Measurements from ENCODE around the gene THPO.

The THPO gene

DNA sequence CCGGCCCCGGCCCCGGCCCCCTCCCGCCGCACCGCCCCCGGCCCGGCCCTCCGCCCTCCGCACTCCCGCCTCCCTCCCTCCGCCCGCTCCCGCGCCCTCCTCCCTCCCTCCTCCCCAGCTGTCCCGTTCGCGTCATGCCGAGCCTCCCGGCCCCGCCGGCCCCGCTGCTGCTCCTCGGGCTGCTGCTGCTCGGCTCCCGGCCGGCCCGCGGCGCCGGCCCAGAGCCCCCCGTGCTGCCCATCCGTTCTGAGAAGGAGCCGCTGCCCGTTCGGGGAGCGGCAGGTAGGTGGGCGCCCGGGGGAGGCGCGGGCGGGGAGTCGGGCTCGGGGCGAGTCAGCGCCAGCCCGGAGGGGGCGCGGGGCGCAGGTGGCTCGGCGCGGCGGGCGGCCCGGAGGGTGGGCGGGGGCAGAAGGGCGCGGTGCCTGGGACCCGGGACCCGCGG lies 2.2 kb upstream of the THPO start:
- ATAC-seq (ENCODE audit: low read depth): peak; percentile 30
- peaks cover 5% of the 10 kb centered on the region for H3K4me1 Mint-ChIP-seq
- no peaks in the 10 kb centered on the region for H3K36me3 Mint-ChIP-seq
- H3K9me3 Mint-ChIP-seq: no peaks in the 10 kb centered on the region
- DNase-seq (ENCODE audit: low spot score in 2 of 2): no peak
- H3K27ac Mint-ChIP-seq: no peak overlapping the region
- H3K27me3 Mint-ChIP-seq: peaks cover 43% of the 10 kb centered on the region
- no peak overlapping the region for H3K4me3 Mint-ChIP-seq

DNA sequence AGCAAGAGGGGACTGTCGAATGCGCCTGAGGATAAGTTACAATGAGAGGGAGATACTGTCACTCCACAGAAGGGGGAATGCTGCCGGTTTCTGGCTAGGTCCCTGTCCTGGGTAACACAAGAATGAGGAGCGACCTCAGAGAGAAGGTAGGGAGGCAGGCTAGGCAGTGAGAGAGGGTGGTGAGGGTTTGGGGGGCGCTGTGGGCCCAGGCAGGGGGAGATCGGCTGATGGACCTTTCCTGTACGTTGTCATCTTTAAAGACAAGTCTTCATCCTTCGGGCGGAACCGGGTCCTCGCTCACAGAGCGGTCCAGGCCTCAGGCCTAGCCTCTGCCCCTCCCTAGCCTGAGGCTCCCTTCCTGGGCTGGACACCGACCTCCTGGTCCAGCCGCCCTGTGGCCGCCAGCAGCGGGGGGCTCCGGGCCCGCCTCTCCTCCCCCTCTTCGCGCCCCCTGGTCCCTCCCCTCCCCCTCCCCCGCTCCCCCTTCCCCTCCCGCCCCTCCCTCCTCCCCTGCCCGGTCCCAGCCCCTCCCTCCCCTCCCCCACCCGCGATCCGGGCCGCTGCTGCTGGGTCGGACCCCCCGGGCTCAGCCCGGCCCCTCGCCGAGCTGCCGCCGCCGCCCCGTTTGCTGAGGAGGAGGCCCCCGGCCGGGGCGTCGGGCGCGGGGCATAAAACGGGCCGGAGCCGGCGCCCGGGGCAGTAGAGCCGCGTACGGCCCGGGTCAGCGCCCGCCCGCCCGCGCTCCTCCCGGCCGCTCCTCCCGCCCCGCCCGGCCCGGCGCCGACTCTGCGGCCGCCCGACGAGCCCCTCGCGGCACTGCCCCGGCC lies 1.6 kb upstream of the THPO start, which contains the start of gene CHRD:
Gene CHRD (plus strand): TSS at position 697 of the 827 bp plus-strand sequence. CDS start 265 bp downstream, outside the sequence.
- Mint-ChIP-seq H3K27ac (no peak within 1 kb of the TSS), H3K9me3 (no peaks in the 10 kb centered on the region), H3K36me3 (no peaks in the 10 kb centered on the region), H3K4me1 (peaks cover 5% of the 10 kb centered on the region), H3K27me3 (peaks cover 41% of the 10 kb centered on the region), H3K4me3 (peak within 1 kb of the TSS; percentile 78)
- DNase-seq (ENCODE audit: low spot score in 2 of 2): no peak
- no peak for ATAC-seq (ENCODE audit: low read depth)

DNA sequence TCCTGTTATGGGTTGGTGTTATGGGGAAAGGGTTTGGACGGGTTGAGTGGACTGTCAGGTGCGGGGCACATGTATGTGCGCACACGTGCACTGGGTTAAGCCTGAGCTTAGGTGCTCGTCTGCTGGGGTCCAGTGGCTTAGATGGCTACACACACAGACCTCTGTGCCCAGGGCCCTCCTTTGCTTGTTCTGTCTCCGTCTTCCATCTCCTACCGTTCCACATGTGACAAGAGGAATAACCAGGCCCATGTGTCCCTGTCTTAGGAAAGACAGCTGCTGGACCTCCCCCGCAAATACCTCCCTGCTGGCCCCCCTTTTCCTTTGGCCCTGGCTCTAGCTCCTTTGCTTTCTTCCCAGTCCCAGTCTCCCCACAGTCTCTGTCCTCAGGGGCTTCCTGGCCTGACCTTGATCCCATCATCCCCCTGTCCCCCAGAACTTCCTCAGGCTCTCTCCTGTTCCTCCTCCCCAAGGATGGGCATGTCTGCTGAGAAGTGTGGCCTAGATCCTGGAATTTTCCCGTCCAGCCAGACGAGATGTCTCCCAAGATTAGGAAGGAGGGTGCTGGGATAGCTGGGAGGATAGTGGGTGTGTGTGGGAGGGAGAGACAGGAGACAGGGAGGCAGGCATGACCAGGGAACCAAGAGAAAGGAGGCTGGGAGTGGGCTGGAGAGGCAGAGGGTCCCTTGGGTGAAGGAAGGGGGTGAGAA lies 797 bp upstream of the THPO start:
- Mint-ChIP-seq H3K9me3 (no peaks in the 10 kb centered on the region), H3K4me3 (peak overlapping the region; percentile 78), H3K27ac (no peak overlapping the region), H3K36me3 (no peaks in the 10 kb centered on the region), H3K4me1 (peaks cover 5% of the 10 kb centered on the region), H3K27me3 (peaks cover 35% of the 10 kb centered on the region)
- no peak for DNase-seq (ENCODE audit: low spot score in 2 of 2)
- no peak for ATAC-seq (ENCODE audit: low read depth)

DNA sequence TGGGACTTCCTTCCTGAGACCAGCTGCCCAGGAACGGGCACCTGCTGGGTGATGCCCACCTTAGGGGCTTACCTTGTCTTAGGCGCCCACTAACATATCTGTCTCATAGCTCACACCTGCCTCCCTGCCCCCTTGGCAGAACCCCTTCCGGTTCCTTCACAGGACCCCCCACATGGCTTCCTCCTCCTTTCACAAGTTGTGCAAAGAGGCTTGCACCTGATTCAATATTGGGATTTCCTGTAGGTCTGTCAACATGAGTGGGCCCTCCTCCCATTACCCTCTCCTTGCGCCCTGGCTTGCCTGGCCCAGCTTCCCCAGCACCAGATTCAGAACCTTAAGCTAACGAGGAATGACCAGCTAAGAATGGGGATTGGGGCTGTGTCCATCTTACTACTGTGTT lies 633 bp downstream of the THPO start:
- H3K27ac Mint-ChIP-seq: no peak overlapping the region
- H3K36me3 Mint-ChIP-seq: no peaks in the 10 kb centered on the region
- H3K9me3 Mint-ChIP-seq: no peaks in the 10 kb centered on the region
- ATAC-seq (ENCODE audit: low read depth): no peak
- no peak for DNase-seq (ENCODE audit: low spot score in 2 of 2)
- peaks cover 5% of the 10 kb centered on the region for H3K4me1 Mint-ChIP-seq
- no peak overlapping the region for H3K4me3 Mint-ChIP-seq
- H3K27me3 Mint-ChIP-seq: peaks cover 30% of the 10 kb centered on the region

DNA sequence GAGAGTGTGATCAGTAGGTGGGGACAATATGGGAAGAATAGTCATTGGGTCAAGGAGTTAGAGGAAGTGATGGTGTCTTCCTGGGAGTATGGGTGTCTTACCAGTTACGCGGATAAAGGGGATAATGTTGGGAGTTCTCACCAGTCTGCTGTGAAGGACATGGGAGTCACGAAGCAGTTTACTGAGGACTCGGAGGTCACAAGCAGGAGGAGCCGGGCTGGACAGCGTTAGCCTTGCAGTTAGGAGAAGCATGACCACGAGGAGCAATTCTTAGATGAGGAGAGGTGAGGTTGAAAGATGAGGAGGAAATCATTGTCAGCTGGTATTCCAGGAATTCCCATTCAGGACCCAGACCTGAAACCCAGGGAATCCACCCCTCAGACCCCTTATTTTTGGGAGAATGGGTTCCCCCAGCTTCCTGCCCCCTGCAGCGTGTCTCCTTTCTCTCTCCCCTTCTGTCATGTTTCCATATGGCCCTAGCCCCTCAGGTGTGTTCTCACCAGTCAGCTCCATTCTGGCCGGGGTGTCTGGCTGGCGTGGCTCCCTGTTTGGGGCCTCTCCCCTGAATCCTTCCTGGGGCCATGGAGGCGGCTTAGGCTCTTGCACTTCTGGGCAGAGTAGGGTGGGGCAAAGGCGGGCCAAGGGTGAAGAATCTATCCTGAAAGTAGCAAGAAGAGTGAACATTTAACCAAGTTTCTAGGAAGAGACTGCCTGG lies 2.1 kb downstream of the THPO start:
- peaks cover 27% of the 10 kb centered on the region for H3K27me3 Mint-ChIP-seq
- no peaks in the 10 kb centered on the region for H3K36me3 Mint-ChIP-seq
- DNase-seq (ENCODE audit: low spot score in 2 of 2) (no peak), ATAC-seq (ENCODE audit: low read depth) (no peak)
- no peaks in the 10 kb centered on the region for H3K9me3 Mint-ChIP-seq
- peaks cover 4% of the 10 kb centered on the region for H3K4me1 Mint-ChIP-seq
- H3K4me3 Mint-ChIP-seq: no peak overlapping the region
- H3K27ac Mint-ChIP-seq: no peak overlapping the region

DNA sequence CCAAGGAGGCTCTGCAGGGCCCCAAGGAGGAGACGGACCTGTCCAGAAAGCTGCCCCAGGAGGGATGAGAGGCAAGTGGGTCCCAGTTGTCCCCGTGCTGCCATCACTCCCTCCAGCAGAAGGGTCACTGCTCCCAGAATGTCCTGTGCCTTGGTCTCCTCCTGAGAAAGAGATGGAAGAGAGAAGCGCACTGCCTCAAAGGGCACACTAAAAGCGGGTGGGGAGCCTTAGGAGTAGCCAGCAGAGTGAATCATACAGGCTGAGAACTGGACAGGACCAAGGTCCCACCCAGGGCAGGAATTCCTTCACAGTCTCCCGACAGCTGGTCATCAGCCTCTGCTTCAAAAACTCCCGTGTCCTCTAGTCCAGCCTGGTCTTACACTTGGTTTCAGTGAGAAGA lies 4.6 kb downstream of the THPO start:
- H3K4me3 Mint-ChIP-seq: no peak overlapping the region
- H3K27me3 Mint-ChIP-seq: peaks cover 17% of the 10 kb centered on the region
- H3K27ac Mint-ChIP-seq: no peak overlapping the region
- ATAC-seq (ENCODE audit: low read depth) (no peak), DNase-seq (ENCODE audit: low spot score in 2 of 2) (no peak)
- H3K9me3 Mint-ChIP-seq: no peaks in the 10 kb centered on the region
- H3K4me1 Mint-ChIP-seq: no peaks in the 10 kb centered on the region
- H3K36me3 Mint-ChIP-seq: peaks cover 8% of the 10 kb centered on the region

DNA sequence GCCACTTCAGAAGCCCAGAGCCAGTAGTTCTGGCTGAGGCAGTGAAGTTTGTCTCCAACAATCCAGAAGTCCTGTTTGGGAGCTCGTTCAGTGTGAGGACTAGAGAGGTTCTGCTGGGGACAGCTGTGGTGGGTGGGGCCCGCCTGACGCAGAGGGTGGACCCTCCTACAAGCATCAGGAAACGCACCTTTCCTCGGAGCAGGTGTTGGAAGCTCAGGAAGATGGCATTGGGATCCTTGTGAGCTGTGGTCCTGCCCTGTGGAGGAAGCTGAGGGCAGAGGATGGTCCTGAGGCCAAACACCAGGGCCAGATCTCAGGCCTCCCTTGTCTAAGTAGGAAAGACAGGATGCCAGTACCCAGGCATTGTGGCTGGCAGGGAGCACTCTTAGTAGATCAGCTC lies 5.1 kb downstream of the THPO start:
- no peak for DNase-seq (ENCODE audit: low spot score in 2 of 2)
- Mint-ChIP-seq H3K4me3 (no peak overlapping the region), H3K27me3 (peaks cover 15% of the 10 kb centered on the region), H3K27ac (no peak overlapping the region), H3K36me3 (peaks cover 9% of the 10 kb centered on the region), H3K4me1 (no peaks in the 10 kb centered on the region), H3K9me3 (no peaks in the 10 kb centered on the region)
- no peak for ATAC-seq (ENCODE audit: low read depth)

DNA sequence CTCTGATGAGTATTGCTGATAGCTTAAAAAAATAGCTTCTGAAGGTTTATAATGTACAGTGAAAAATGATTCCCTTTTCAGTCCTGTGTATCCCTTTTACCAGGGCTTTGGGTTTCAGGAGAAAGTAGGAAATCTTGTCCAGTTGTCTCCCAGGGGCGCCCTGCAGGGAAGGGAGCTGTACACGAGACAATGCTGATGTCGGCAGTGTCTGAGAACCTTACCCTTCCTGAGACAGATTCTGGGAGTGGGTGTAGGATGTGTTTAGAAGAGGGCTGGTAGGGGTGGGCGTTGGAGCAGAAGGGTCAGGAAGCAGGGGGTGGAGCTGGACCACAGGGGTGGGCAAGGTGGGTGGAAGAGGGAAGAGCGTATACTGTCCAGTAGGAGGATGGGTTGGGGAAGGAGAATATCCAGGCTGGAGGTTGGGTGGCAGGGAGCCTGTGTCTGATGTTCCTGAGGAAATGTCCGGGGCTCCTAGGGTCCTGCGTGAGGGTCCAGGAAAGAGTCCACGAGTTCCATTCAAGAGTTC lies 5.6 kb downstream of the THPO start:
- Mint-ChIP-seq H3K4me3 (no peak overlapping the region), H3K9me3 (no peaks in the 10 kb centered on the region), H3K27me3 (peaks cover 10% of the 10 kb centered on the region), H3K36me3 (peaks cover 12% of the 10 kb centered on the region), H3K27ac (no peak overlapping the region), H3K4me1 (no peaks in the 10 kb centered on the region)
- ATAC-seq (ENCODE audit: low read depth) (no peak), DNase-seq (ENCODE audit: low spot score in 2 of 2) (no peak)

DNA sequence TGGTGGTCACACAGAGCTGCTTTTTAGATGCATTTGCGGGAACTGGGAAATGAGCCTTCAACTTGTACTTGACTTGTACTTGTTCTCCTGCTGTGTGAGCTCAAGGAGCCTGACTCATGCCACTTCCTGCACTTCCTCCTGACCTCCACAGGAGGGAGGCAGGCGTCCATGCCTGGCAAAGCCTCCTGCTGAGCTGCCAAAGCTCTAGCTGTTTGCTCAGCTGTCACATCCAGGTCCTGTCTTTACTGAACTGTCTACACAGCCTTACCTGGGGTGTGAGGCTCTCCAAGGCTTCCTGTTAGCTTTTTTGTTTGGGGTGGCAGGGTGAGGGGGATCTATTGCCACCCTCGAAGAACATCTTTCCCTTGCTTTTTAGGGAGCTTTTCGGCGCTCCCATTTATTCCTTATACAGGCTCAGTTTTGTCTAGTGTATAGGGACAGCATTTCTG lies 6.4 kb downstream of the THPO start:
- Mint-ChIP-seq H3K27ac (no peak overlapping the region), H3K4me3 (no peak overlapping the region)
- DNase-seq (ENCODE audit: low spot score in 2 of 2): peak in 1 of 2 donors; percentile 38

DNA sequence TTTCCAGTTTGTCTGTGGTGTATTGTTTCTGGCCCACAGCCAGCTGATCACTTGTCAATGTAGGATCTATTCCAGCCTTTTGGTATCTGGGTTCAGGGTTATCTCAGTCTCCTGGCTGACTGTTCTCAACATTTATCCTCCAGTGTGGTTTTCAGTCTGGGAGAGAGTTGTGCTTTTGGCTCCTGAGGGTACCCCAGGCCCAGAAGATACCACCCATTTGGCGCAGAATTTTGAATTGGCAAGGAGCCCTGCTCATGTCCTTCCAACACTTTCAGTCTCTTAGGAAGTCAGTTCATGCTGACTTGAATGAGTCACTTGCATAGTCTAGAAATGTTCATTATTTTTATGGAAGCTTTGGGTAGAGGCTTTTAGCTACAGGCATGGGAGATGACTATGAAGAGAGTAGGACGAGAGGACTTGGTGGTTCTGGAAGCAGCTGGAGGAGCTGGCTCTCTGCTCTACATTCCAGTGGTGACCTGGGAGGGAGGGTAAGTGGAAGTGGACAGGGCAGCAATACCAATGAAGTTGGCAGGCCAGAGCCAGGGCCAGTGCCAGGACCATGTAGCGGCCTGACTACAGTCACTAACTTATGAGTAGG lies 9.3 kb downstream of the THPO start:
- DNase-seq (ENCODE audit: low spot score in 2 of 2) (no peak), ATAC-seq (ENCODE audit: low read depth) (no peak)
- H3K9me3 Mint-ChIP-seq: no peaks in the 10 kb centered on the region
- H3K4me3 Mint-ChIP-seq: no peak overlapping the region
- H3K4me1 Mint-ChIP-seq: peaks cover 12% of the 10 kb centered on the region
- peaks cover 20% of the 10 kb centered on the region for H3K36me3 Mint-ChIP-seq
- no peak overlapping the region for H3K27ac Mint-ChIP-seq
- H3K27me3 Mint-ChIP-seq: no peaks in the 10 kb centered on the region

More for the DNA sequence above, 6.4 kb downstream of the THPO start:
- H3K4me1 Mint-ChIP-seq: no peaks in the 10 kb centered on the region
- no peaks in the 10 kb centered on the region for H3K9me3 Mint-ChIP-seq
- H3K36me3 Mint-ChIP-seq: peaks cover 12% of the 10 kb centered on the region
- peaks cover 6% of the 10 kb centered on the region for H3K27me3 Mint-ChIP-seq
- peak; percentile 85 for ATAC-seq (ENCODE audit: low read depth)

DNA sequence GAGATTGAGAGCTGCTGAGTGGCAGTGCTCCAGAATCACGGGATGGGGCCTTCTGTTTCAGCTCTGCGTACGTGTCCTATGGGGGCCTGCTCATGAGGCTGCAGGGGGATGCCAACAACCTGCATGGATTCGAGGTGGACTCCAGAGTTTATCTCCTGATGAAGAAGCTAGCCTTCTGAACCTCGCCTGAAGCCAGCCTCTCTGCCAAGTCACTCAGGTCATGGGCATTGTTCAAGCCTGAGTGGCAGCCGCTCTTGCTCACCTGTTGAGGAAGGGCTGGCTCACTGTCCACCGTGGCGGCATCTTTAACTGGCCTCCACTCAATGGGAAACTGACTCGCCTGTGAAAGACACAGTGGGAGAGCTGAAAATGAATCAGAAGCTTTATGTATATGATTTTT lies 9.9 kb downstream of the THPO start:
- H3K27ac Mint-ChIP-seq: no peak overlapping the region
- H3K4me3 Mint-ChIP-seq: no peak overlapping the region
- ATAC-seq (ENCODE audit: low read depth) (no peak), DNase-seq (ENCODE audit: low spot score in 2 of 2) (no peak)
- H3K27me3 Mint-ChIP-seq: no peaks in the 10 kb centered on the region
- no peaks in the 10 kb centered on the region for H3K9me3 Mint-ChIP-seq
- H3K36me3 Mint-ChIP-seq: peaks cover 20% of the 10 kb centered on the region
- peaks cover 17% of the 10 kb centered on the region for H3K4me1 Mint-ChIP-seq

DNA sequence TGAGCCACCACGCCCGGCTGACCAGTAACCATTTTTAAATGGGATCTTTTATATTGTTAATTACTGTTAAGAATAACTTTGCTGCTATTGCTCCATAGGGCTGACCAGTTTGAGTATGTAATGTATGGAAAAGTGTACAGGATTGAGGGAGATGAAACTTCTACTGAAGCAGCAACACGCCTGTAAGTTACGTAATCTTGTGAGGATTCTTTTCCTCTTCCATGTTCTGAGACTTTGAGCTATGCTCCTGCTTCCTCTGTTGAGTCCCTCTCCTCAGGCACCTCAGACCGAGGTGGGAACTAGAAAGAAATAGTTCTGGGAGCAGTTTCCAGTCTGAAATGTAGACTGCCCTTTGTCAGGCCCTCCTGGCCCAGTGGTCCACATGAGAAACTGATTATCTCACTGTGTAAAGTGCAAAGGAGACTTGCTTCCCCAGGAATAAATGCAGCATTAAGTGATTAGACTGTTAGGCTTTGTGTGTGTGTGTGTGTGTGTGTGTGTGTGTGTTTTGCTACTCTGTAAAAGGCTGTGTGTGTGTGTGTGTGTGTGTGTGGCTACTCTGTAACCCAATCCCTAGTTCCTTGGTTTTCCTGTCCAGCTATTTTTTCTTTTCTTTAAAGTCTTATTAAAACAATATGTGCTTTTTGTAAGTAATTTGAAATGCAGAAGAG lies 11.3 kb downstream of the THPO start:
- H3K27me3 Mint-ChIP-seq: no peaks in the 10 kb centered on the region
- H3K4me1 Mint-ChIP-seq: peaks cover 22% of the 10 kb centered on the region
- no peaks in the 10 kb centered on the region for H3K9me3 Mint-ChIP-seq
- H3K4me3 Mint-ChIP-seq: no peak overlapping the region
- peaks cover 20% of the 10 kb centered on the region for H3K36me3 Mint-ChIP-seq
- no peak overlapping the region for H3K27ac Mint-ChIP-seq
- DNase-seq (ENCODE audit: low spot score in 2 of 2) (no peak), ATAC-seq (ENCODE audit: low read depth) (no peak)

Measured in memory B cell (primary cell).